Tibial nerve (tissue), 3 donors: ENCODE results near the gene PIK3AP1.
"Not testable (repeated sequence)": the region's sequence is repeated elsewhere in the genome, so short reads cannot be mapped to it uniquely, and the experiment has no call there.

Experiments used
- CTCF ChIP-seq, 5 experiments: fragments of 200-600 bp in 3 of 5; fragments of 450-650 bp in 2 of 5; sonication (generic) in 3 of 5; IDR thresholded peaks; one replicate each; pipeline ENCODE4 v1.5.1; 2016 to 2019; ENCODE audit warnings: antibody characterized with exemption in 5 of 5, mild to moderate bottlenecking in 3 of 5, moderate library complexity in 2 of 5
- POLR2A ChIP-seq, 2 donors: fragments of 450-650 bp; IDR thresholded peaks; one replicate each; pipeline ENCODE4 v1.6.1; 2017; ENCODE audit warnings: antibody characterized with exemption in 2 of 2, mild to moderate bottlenecking in 2 of 2, moderate library complexity in 2 of 2

GRCh38 chr10:96574564-96574963 lies 145.8 kb downstream of the PIK3AP1 start:
- not testable (repeated sequence) for TF ChIP-seq CTCF, POLR2A (IDR thresholded peaks at IDR 0.05)
